HUDEP-2 (cell line): ENCODE data around the gene HOXC10.
A peak's percentile ranks its signal among the peaks of the same experiment; 100 is the strongest.

Source experiments
- DNase-seq, 76 experiments: peaks; one replicate each; lab custom pipeline; 2025; ENCODE audit not compliant: unreplicated experiment in 76 of 76; lab: John Stamatoyannopoulos, UW

Gene HOXC10

DNA sequence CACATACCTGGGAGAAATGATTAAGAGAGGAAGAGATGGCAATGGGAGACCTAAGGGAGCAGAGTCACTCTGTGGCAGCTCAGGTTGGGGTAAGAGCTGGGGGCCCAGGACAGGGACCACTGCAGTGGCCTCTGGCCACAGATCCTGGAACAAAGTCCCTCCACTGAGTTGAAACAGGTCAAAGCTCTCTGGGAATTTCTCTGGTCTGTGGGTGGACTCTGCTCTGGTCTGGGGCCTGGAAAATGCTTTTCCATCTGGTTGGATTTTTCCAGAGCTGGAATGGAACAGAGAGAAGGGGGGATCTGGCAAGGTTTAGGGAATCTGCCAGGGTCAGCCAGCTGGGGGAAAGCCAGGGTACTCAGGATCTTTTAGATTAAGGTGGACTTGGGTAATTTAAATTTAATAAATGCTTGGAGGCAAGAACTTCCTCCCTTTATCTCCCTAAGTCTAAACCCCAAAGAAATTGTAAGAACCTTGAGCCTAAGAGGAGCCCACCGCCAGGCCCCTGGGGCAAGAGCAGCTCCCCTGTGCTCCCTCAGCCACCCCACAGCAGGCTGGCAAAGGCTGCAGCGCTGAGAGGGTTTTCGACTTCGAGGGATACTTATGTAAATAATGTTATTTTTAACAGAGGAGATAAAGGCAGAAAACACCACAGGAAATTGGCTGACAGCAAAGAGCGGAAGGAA, 3.7 kb downstream of the HOXC10 start:
- no peak for DNase-seq

DNA sequence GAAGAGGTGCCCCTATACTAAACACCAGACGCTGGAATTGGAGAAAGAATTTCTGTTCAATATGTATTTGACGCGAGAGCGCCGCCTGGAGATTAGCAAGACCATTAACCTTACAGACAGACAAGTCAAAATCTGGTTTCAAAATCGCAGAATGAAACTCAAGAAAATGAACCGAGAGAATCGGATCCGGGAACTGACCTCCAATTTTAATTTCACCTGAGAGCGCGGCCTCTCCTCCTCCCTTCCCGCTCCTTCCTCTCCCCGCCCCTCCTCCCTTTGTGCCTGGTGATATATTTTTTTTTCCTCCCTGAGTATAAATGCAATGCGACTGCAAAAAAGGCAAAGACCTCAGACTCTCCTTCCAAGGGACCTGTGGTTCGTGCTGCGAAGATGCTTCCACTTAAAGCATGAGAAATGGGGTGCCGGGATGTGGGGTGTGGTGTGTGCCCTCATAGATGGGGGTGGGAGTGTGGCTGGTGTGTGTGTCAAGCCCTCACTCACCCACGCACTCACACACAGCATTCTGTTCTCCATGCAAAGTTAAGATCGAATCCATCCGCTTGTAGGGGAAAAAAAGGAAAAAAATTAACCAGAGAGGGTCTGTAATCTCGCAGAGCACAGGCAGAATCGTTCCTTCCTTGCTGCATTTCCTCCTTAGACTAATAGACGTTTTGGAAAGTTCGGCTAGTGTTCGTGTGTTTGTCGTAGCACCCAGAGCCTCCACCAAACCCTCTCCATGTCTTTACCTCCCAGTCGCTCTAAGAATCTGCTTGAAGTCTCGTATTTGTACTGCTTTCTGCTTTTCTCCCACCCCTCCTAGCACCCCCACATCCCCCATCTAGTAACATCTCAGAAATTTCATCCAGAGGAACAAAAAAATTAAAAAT, 4.5 kb downstream of the HOXC10 start:
- DNase-seq: peak in 21 of 76 experiments; percentile 3 to 40 (median 17)

DNA sequence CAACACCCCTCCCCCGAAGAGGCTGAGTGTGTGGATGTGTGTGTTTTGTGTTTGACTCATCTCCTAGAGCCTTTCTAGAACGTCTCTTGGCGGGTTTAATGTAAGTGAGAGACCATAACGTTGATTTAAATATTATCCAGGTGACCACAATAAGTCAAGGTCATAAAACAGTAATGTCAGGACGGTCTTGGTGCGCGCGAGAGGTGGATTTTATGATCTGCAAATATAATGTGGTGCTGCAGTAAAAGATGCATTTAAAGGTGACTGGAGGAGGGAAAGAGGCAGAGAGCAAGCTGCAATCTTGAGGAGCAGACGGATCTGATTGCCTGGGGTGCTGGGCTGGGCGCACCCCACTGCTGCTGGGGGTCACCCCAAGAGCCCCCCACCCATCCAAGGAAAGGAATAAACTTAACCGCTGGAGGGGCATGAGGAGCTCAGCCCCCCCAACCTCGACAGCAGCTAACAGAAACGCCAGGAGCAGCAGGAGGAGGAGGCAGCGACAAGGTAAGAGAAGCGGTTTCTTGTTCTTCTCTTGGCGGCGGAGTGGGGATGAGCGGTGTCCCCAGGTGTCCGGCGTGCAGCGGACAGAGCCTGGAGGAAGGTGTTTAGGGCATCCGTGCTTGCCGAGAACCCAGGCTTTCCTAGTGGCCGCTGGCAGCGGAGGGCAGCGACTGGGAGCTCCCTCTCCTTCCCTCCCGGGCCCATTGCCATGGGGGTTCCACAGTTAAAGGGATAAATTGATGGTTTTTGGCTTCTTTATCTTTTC, 5.5 kb downstream of the HOXC10 start:
- DNase-seq: no peak

DNA sequence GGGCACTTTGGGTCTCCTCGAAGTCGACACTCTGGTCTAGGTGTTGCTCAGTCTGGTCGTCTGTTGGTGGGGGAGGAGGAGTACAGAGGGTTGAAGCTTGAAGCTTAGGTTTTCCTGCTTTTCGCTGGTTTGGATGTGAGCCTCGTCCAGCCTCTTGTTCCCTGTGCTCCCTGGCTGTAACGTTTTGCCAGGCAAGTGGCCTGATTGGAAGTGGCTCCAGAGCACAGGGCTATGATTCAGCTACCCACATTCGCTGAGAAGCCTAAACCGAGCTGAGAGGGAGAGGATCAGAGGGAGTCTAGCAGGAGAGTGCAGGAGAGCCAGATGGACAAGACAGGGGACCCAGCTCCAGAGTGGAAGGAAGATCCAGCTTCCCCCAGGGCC, 6.1 kb downstream of the HOXC10 start:
- DNase-seq: no peak

DNA sequence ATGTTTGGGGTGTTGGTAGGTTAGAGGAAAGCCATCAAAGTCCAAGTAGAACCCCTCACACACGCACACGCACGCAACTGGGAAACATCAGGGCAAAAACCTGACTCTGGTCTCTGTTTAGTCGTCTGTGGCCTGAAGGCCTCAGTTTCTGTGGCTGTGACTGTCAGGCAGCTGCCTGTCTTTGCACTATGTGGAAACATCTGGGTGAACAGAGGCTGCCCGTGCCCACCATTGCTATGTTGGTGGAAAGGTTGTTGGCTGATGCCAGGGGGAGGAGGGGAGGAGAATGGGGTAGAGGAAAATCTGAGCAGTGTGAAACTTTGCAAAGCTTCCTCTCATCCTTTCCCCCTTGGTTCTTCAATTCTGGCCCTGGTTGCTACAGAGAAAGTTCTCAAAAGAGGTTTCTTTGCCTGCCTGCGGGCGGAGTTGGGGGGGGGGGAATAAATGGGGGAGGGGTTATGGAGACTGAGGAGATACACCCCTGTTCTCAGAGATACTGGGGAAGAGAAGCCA, 7.5 kb downstream of the HOXC10 start:
- no peak for DNase-seq

DNA sequence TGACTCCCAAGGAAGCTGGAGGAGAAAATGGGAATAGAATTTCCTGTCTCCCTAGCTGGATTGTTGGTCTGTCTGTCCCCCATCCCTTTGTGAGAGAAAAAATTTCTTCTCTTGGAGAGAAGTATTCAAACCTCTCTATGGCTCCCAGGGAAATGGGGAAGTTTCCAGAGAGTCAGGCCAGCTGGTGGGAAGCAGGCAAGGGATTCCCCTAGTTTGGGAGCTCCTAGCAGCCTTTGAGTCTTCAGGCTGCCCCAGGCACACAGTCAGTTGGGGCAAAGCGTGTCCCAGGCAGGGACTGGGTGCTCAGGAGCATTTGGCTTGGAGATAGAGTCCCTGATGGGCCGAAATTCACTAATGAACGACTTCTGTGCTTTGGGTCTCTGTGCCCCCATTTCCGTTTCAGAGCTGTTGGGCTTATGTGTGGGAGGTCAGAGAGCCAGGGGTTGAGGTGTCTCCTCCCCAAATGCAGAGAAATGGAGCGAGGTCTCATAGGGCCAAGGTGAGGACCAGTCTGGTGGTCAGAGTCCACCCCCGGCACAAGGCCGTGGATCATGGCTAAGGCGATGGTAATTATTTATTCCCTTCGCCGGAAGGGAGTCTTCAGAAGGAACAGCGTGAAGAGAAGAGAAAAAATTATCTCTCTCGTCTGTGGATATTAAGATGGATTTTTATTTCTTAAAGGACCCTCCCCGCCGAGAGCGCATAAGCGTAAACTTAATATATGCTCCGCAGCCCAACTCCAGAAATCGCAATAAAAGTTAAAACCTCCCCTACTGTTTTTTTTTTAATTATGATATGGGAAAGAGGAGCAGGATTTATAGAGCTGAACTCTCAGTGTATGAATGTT, 8.4 kb downstream of the HOXC10 start:
- no peak for DNase-seq

DNA sequence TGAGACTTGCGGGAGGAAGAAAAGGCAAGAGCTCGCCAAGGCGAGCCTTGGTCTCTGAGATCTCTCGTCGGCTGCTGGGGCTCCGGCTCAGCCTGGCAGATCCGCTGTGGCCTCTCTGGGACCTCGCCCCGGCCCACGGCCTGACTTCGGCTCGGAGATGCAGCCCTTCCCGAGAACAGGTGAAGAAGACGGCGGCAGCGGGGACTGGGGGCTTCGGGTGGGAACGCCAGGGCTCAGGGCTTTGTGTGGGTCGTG, 9.0 kb downstream of the HOXC10 start:
- DNase-seq: no peak

DNA sequence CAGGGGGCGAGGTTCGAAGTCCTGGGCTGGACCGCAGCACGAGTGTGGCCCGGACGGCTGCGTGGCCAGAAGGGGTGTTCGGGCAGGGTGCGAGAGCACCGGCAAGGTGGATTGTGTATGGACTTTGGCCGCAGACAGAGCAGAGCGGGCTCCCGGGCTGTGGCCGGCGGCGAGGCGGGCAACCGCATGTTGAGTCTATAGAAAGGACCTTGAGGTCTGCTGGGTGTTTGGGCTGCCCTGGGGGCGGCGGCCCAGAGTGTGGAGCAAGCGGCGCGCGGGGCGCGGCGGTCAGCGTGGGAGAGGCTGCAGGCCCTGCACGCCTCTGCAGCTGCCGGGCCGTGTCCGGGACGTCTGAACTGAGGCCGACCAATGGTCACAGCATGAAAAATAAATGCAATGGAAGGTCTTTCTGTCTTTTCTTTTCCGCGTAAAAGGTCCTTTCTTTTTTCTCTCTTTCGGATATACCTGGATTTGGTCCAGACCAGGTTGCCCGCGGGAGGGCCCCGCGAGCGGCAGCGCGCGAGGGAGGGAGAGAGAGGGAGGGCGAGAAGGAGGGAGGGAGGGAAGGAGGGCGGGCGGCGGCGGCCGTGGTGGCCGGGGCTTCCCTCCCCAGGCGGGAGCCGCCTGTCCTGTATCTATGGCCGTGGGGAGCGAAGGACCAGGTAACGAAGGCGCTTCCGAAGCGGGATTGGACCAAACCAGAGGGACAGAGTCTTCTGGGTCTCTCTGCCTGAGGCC, 9.5 kb downstream of the HOXC10 start:
- no peak for DNase-seq

DNA sequence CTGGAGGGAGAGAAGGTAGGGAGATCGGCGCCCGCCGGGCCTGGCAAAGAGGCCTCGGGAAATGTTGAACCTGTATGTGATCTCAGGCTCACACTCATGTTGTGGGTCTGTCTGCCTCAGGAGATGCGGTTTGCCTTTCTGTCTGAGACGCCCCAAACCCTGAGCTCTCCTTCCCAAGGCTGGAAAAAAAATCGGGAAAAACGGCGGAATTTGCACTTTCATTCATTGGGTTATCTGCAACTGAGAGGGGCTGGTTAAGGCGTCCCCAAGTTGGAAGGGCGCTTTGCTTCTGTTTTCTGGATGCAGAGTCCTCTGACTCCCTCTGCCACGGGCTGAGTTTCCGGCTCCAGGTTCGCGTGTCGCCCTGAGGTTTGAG, 10.0 kb downstream of the HOXC10 start:
- no peak for DNase-seq

DNA sequence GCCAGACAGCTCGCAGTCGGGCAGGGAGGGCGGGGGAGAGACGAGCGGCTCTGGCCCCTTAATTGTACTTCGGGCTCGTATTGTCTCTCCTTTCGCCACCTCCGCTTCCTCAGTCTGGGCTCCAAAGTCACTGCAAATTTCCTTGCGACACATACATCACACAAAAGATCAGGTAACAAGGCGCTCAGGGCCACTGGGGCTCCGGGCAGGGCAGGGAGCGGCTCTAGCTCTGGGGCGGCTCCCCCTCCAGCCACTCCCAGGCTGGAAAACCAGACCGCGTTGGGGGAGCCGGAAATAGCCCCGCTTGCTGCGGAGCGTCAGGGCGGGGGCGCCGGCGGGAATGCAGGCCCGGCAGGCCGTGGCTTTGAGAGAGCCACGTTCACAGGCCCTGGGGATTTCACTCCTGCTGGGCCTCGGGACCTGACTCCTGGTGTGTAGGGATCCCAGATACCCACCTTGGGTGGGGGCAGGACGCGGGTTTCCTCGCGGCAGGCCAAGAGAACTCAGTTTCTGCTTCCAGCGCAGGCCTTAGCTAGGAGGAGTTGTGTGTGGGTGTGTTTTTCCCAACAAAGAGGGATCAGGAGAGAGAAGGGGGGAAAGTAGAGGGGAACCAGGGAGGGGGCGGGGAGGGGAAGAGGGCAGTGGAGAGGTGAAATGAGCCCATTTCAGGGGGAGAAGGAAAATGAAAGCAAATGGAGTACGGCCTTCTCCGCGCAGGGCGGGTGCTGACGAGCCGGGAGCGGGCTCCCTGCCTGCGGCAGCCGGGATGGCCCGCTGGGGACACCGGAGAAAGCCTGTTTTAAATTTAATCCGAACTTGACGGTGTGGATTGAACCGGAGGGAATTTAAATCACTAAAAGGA, 10.7 kb downstream of the HOXC10 start:
- no peak for DNase-seq

DNA sequence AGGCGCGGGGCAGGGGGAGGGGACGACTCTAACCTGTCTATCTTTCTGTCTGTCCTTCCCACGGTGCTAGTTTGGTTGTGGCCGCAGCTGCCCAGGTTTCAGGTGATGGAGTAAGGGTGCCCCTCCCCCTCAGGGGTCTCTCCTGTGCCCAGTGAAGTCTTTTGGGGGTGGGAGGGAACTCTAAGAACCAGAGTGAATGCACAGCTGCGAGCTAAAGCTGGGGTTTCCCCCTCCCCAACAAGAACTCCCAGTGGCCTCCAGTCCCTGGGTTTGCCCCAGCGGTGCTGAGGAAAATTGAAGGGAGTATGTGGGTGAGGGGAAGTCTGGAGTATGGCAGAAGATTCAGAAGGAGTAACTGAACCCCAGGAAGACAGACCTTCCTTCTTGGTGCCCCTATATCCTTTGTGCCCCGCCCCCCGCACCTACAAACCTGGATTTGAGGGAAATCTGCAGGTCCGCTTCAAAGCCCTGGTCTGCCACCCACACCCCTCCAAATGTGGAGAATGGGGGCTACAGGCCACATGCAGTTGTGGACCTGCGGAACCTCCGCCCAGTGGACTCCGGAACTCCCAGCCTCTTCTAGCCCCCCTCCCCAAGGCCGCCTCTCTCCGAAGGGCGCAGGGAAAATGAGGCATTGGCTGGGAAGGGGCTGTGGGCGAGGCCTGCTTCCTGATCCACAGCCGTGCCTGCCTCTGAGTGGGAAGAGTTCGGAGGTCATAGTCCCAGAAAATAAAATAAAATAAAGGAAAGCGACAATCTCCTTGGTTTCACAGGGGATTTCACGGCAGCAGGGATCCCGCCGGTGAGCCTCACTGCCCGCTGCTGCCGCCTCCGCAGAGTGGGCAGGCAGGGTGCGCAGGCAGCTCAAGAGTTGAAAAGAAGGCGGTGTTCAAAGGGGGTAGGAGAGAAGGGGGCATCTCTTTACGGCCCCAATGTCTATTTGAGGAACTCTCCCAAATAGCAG, 11.6 kb downstream of the HOXC10 start:
- DNase-seq: no peak

DNA sequence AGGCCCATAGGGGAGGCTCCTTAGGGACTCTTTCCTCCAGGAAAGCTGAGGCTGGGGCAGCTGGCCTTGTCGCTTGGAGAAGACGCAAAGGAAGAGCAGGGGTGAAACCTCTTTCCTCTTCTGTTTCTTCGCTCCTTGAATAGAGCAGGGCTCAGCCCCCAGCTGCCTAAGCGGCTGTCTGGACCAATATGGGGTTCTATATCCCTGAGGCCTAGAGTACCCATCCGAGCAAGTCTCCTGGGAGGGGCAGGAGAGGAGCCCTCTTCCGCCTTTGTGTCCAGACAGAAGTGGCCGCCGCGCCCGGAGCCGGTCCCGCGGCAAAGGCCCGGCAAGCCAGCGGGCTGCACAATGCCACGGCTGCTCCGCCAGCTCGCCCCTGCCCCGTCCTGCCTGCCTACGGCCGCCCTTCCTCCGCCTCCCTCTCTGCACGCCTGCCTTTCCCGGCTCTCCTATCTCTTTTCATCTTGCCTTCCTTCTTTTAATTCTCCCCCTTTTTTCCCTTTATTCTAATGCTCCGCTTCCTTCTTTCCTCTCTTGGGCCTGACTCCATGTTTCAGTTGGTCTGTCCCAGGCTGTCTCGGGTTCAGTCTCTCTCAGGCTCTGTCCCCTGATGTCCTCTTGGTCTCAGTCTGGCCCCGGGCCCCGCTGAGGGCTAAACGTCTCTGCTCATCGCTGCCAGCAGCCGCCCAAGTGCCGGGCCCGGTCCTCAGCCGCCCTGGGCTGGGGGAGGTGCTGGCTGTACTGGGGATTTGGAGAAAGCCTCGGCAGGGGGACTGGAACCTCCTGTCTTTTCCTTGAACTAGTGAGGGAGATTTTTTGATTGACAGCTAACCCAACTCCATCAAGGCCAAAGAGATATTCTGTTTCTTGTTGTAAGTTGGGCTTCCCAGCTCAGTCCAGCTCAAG, 12.5 kb downstream of the HOXC10 start:
- no peak for DNase-seq

DNA sequence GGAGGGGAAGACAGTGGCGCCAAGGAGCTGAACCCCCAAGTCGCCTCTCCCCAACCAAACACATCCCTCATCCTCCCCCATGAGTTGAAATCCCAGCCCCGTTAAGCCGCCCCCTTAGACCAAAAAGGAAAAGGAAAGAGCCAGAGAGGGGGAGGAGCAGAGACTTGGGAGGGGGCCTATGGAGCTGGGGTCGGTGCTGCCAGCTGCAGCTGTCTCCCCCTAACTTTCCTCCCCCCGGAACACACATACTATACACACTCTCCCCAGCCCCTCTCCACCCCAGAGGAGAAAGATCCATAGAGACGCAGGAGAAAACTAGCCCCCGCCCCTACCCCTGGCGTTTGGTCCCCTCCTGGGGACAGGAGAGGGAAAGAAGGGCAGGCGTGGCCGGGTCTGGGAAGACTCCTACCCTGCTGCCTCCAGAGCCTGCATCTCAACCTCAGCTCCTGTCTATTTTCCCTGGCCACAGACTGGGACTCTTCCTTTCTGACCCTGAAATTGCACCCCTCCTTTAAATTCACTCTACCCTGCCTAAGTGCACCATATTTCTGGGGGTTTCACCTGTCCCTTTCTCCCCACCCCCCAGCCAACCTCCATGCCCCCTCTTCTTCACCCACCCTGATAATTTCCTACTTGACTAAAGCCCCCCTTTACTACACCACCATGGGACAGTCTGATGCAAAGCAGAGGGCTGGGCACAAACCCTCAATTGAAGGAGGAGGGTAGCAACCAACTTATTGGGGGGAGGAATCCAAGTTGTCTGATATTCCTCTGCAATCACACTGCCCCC, 13.4 kb downstream of the HOXC10 start:
- DNase-seq: no peak

DNA sequence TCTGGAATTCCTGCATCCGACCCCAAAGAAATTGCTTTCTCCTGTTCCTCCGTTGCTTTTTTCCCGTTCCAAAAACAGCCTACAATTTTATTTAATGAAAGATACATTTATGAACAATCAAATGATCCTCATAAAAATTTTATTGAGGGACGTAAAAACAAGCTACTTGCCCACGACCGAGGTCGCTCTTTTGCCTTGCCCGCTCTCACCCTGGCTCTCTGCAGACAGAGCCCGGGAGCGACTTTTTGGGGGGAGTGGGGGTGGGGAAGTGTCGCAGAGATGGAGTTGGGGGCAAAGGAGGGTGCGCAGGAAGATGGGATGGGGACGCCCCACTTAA, 13.9 kb downstream of the HOXC10 start:
- no peak for DNase-seq

DNA sequence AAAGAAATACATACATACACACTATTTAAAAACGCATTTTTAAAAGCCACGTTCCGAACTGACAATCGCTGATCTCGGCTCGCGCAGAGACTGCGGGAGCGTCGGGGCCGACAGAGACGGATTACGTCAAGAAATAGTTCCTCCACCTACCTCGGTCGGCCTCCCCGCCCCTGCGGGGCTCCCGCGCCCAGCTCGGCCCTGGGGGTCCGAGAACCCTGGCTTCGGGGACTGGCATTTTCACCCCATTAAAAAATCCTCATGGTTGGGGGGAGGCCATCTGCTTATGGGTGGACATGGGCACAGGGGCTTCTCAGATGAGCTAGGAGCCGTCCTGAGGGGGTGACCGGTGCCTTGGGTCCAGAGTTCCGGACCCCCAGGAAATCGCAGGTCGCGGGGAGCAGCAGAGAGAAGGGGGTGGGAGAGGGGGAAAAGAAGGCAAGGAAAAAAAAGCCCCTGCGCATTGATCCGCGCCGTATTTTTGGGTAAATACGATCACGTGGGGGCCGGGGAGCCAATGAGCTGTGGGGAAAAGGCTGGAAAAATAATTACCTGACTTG, 14.7 kb downstream of the HOXC10 start:
- DNase-seq: peak in 16 of 76 experiments; percentile 6 to 34 (median 16)
